ENCODE measurements around the gene SORCS1. TPM values are rescaled to one million over a fixed set of nuclear protein-coding genes. Genes with fewer than 3 reads are reported as not detected.

SORCS1 gene
- total RNA-seq, result 10 to 100 TPM in 1 of 2 donors, under 1 TPM in 1; 0.23 to 14.4 TPM

DNA sequence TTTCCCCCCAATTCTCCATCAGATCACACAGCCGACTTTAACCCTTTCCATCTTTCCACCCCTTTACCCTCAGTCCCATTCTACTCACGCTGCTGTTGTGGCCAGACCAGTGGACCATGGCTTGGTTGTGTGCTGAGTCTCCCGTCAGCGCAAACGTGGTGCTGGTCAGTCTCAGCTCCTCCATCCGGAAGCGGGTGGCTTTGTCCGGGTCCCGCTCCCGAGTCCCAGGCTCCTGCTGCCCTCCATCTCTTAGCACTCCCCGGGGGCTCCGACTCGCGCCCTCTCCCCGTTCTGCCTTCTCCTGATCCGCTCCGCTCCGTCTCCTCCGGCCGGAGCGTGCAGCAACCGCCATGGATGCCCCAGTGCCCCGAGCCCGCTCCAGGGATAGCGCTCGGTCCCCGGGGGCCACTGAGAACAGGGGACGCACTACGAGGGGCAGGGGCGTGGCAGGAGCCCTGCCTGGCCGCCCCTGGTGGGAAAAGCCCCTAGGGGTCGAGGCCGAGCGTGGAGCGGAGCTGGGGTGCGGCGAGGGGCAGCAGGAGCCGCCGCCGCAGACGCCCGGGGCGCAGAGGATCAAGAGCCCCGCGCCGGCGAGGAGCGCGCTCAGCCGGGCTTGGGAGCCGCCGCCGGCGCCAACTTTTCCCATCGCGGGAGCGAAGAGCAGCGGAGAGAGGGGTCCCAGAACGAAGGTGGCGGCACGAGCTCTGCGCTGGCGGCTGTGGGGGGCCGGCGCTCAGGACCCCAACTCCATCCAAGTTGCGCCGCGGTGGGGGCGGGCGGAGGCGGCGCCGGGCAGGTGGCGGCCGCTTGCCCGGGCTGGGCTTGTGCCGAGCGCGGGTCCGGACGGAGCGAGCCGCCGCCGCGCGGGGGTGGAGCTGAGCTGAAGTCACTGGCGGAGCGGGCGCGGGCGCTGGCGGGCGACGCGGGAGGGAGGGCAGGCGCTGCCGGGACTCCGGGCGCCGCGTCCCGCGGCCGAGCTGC lies at the start of gene SORCS1:
TSS of gene SORCS1 (minus strand) at position 826 of the 981 bp plus-strand sequence.
- DNase-seq (ENCODE audit: low spot score), result no peak
- no peaks in the 10 kb centered on the region for H3K9me3 ChIP-seq
- peaks cover 11% of the 10 kb centered on the region for H3K27me3 ChIP-seq (replicated peaks; ENCODE audit: insufficient read depth)
- TF ChIP-seq POLR2A (IDR thresholded peaks at IDR 0.05) (no peak), POLR2AphosphoS5 (IDR thresholded peaks at IDR 0.05) (no peak)
- TF ChIP-seq, protein P1, sequence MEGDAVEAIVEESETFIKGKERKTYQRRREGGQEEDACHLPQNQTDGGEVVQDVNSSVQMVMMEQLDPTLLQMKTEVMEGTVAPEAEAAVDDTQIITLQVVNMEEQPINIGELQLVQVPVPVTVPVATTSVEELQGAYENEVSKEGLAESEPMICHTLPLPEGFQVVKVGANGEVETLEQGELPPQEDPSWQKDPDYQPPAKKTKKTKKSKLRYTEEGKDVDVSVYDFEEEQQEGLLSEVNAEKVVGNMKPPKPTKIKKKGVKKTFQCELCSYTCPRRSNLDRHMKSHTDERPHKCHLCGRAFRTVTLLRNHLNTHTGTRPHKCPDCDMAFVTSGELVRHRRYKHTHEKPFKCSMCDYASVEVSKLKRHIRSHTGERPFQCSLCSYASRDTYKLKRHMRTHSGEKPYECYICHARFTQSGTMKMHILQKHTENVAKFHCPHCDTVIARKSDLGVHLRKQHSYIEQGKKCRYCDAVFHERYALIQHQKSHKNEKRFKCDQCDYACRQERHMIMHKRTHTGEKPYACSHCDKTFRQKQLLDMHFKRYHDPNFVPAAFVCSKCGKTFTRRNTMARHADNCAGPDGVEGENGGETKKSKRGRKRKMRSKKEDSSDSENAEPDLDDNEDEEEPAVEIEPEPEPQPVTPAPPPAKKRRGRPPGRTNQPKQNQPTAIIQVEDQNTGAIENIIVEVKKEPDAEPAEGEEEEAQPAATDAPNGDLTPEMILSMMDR (IDR thresholded peaks at IDR 0.05), result no peak
- no peaks in the 10 kb centered on the region for H3K4me1 ChIP-seq (replicated peaks)
- no peaks in the 10 kb centered on the region for H3K36me3 ChIP-seq
- WGBS, result 4% methylated on average over 50 of the region's 105 CpGs
- no peak within 1 kb of the TSS for H3K27ac ChIP-seq
- peak within 1 kb of the TSS; percentile 13 to 16 for H3K4me3 ChIP-seq
- intact Hi-C loops (cut with DNase I), result no loop called here

DNA sequence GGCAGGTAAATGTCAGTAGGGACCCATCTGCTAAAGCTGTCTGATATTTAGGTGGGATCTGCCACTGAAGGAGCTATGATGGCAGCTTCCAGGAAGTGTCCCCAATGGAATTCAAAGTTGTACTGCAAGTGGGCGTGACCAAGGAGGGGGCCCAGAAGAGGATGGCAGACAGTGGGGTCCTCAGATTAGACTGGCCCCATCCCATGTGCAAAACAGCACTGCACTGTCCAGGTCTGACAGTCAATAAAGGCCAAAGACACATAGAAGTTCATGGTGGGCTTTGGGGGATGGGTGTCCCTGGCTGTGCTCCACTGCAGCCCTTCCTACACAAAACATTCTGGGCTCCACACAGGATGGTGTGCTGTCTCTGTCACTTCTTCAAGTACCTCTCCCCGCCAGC lies 49.8 kb upstream of the SORCS1 start:
- no peaks in the 10 kb centered on the region for H3K27me3 ChIP-seq (replicated peaks; ENCODE audit: insufficient read depth)
- no peak for TF ChIP-seq POLR2A (IDR thresholded peaks at IDR 0.05)
- no peak for TF ChIP-seq POLR2AphosphoS5 (IDR thresholded peaks at IDR 0.05)
- TF ChIP-seq, protein P1 (IDR thresholded peaks at IDR 0.05), result no peak
- no peak for DNase-seq (ENCODE audit: low spot score)
- no peaks in the 10 kb centered on the region for H3K36me3 ChIP-seq
- 89% methylated on average over 2 of the region's 2 CpGs for WGBS
- no peaks in the 10 kb centered on the region for H3K4me1 ChIP-seq (replicated peaks)
- H3K4me3 ChIP-seq, result no peak overlapping the region
- no peaks in the 10 kb centered on the region for H3K9me3 ChIP-seq
- intact Hi-C loops (cut with DNase I), result no loop called here
- H3K27ac ChIP-seq, result no peak overlapping the region

DNA sequence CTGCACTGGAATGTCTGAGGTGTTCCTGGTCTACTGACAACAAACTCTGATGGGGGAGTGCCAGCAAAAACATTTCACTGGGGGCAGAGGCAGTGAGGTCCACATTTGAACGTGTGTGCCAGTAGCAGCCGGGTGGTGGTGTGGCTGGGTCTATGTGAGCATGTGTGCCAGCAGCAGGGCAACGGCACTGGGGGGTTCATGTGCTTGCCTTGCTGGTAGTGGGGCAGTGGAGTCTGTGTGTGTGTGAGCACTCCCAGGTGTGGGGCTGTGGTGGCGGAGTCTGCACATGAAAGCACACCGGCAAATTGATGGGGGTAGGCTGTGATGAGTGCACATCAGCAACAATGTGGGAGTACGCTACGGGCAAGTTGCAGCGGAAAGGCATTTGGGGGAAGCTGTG lies 49.4 kb upstream of the SORCS1 start:
- no peaks in the 10 kb centered on the region for H3K36me3 ChIP-seq
- H3K27me3 ChIP-seq (replicated peaks; ENCODE audit: insufficient read depth), result no peaks in the 10 kb centered on the region
- no peak overlapping the region for H3K4me3 ChIP-seq
- no peaks in the 10 kb centered on the region for H3K4me1 ChIP-seq (replicated peaks)
- H3K9me3 ChIP-seq, result no peaks in the 10 kb centered on the region
- TF ChIP-seq, protein P1 (IDR thresholded peaks at IDR 0.05), result no peak
- TF ChIP-seq POLR2A (IDR thresholded peaks at IDR 0.05) (no peak), POLR2AphosphoS5 (IDR thresholded peaks at IDR 0.05) (no peak)
- intact Hi-C loops (cut with DNase I), result no loop called here
- DNase-seq (ENCODE audit: low spot score), result no peak
- H3K27ac ChIP-seq, result no peak overlapping the region
- 97% methylated on average over 8 of the region's 8 CpGs for WGBS

DNA sequence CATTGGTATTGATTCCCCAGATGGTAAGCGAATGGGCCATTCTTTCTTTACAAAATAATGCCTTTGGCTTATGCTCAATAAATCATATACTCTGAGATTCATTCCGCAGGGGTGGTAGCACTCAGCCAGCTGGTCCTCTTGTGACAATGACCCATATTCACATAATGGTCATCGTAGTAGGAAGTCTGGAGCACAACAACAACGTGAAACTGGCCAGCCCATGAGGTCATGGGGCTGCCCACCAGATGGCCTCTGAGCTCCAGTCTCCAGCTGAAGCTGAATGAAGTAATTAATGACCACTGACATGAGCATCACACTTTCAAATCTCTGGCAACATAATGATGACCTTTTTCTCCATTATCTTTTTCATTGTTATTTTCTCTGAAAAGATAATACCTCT lies 42.3 kb upstream of the SORCS1 start:
- no peaks in the 10 kb centered on the region for H3K4me1 ChIP-seq (replicated peaks)
- no peaks in the 10 kb centered on the region for H3K36me3 ChIP-seq
- TF ChIP-seq POLR2AphosphoS5 (IDR thresholded peaks at IDR 0.05), result no peak
- TF ChIP-seq, protein P1 (IDR thresholded peaks at IDR 0.05), result no peak
- no peak for TF ChIP-seq POLR2A (IDR thresholded peaks at IDR 0.05)
- no peak overlapping the region for H3K4me3 ChIP-seq
- 77% methylated on average over 4 of the region's 4 CpGs for WGBS
- intact Hi-C loops (cut with DNase I), result no loop called here
- no peak overlapping the region for H3K27ac ChIP-seq
- DNase-seq (ENCODE audit: low spot score), result no peak
- H3K9me3 ChIP-seq, result no peaks in the 10 kb centered on the region
- no peaks in the 10 kb centered on the region for H3K27me3 ChIP-seq (replicated peaks; ENCODE audit: insufficient read depth)

All from prostate gland (tissue), 2 donors.